SK-N-SH (cell line): ENCODE results near the gene TRMU.

ENCODE experiments used
- CHD2 ChIP-seq: fragments of 150-350 bp; IDR thresholded peaks from 2 replicates; pipeline ENCODE4 v1.6.1; 2018; ENCODE audit warnings: low read length; ENCODE audit not compliant: partially characterized antibody
- CTCF ChIP-seq: fragments of 200-600 bp; sonication (generic); IDR thresholded peaks from 2 replicates; pipeline ENCODE4 v1.6.1; 2017; ENCODE audit warnings: antibody characterized with exemption, mild to moderate bottlenecking, moderate library complexity
- FOSL2 ChIP-seq: IDR thresholded peaks from 2 replicates; pipeline ENCODE4 v1.4.0; 2012; ENCODE audit warnings: low read depth, mild to moderate bottlenecking, moderate library complexity, borderline replicate concordance
- FOXM1 ChIP-seq: IDR thresholded peaks from 2 replicates; pipeline ENCODE4 v1.4.0; 2012; ENCODE audit warnings: low read depth, mild to moderate bottlenecking
- JUND ChIP-seq: IDR thresholded peaks from 2 replicates; pipeline ENCODE4 v1.4.0; 2012
- MAX ChIP-seq: IDR thresholded peaks from 2 replicates; pipeline ENCODE4 v1.4.0; 2012; ENCODE audit warnings: low read depth
- MEF2A ChIP-seq: IDR thresholded peaks from 2 replicates; pipeline ENCODE4 v1.4.0; 2012; ENCODE audit warnings: low read depth, borderline replicate concordance
- MXI1 ChIP-seq: IDR thresholded peaks from 2 replicates; pipeline ENCODE4 v1.6.1; 2012; ENCODE audit warnings: mild to moderate bottlenecking, low read depth, low read length, improper control_type of control experiment
- POLR2AphosphoS5 ChIP-seq: IDR thresholded peaks from 2 replicates; pipeline ENCODE4 v1.6.1; 2012; ENCODE audit warnings: low read depth, low read length
- RXRA ChIP-seq: IDR thresholded peaks from 2 replicates; pipeline ENCODE4 v1.4.0; 2012; ENCODE audit warnings: low read depth, mild to moderate bottlenecking, borderline replicate concordance
- YY1 ChIP-seq: IDR thresholded peaks from 2 replicates; pipeline ENCODE4 v1.4.0; 2012; ENCODE audit warnings: low read depth, mild to moderate bottlenecking
- TF ChIP-seq, protein P1 (sequence below): IDR thresholded peaks from 2 replicates; pipeline ENCODE4 v1.4.0; 2012; ENCODE audit warnings: low read depth, borderline replicate concordance
- TF ChIP-seq, protein P2 (sequence below): IDR thresholded peaks from 2 replicates; pipeline ENCODE4; 2012

DNA sequence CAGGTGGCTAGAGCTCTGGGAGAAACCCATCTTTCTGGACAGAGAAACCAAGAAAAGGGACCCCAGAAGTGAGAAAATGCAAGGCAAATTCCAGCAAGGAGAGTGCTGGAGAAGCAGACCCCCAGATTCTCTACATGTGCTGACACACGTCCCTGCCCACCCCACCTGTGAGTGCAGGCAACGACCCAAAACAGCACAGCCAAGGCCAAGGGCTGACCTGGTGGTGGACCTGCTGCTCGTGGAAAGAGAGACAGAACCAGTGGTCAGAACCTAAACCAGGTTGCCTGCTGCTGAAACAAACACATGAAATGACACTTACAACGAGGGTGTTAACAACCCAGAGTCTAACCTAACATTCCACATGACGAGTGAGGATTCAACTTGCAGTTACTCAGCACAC lies 24.6 kb downstream of the TRMU start:
- no peak for TF ChIP-seq CTCF
- TF ChIP-seq, protein P1, sequence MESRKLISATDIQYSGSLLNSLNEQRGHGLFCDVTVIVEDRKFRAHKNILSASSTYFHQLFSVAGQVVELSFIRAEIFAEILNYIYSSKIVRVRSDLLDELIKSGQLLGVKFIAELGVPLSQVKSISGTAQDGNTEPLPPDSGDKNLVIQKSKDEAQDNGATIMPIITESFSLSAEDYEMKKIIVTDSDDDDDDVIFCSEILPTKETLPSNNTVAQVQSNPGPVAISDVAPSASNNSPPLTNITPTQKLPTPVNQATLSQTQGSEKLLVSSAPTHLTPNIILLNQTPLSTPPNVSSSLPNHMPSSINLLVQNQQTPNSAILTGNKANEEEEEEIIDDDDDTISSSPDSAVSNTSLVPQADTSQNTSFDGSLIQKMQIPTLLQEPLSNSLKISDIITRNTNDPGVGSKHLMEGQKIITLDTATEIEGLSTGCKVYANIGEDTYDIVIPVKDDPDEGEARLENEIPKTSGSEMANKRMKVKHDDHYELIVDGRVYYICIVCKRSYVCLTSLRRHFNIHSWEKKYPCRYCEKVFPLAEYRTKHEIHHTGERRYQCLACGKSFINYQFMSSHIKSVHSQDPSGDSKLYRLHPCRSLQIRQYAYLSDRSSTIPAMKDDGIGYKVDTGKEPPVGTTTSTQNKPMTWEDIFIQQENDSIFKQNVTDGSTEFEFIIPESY, result no peak
- TF ChIP-seq RXRA, result no peak
- TF ChIP-seq MAX, result no peak
- no peak for TF ChIP-seq MEF2A
- TF ChIP-seq FOSL2, result no peak
- no peak for TF ChIP-seq CHD2
- TF ChIP-seq FOXM1, result no peak
- no peak for TF ChIP-seq POLR2AphosphoS5
- no peak for TF ChIP-seq YY1
- no peak for TF ChIP-seq MXI1
- TF ChIP-seq, protein P2, sequence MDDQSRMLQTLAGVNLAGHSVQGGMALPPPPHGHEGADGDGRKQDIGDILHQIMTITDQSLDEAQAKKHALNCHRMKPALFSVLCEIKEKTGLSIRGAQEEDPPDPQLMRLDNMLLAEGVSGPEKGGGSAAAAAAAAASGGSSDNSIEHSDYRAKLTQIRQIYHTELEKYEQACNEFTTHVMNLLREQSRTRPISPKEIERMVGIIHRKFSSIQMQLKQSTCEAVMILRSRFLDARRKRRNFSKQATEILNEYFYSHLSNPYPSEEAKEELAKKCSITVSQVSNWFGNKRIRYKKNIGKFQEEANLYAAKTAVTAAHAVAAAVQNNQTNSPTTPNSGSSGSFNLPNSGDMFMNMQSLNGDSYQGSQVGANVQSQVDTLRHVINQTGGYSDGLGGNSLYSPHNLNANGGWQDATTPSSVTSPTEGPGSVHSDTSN, result no peak
- TF ChIP-seq JUND, result no peak
